Endothelial cell of umbilical vein (primary cell): ENCODE results near the gene NAGLU.

Experiments
- CTCF ChIP-seq, 2 donors: IDR thresholded peaks; 1 replicate in 1 of 2; 2 replicates in 1 of 2; pipeline ENCODE4 v1.5.1; 2011; ENCODE audit warnings: low read length in 2 of 2, mild to moderate bottlenecking in 2 of 2, moderate library complexity in 2 of 2, control low read depth in 1 of 2, inconsistent platforms in 1 of 2, low read depth in 1 of 2; ENCODE audit not compliant: insufficient read depth in 1 of 2; ENCODE audit errors: extremely low read depth in 1 of 2
- EZH2 ChIP-seq: IDR thresholded peaks from 2 replicates; pipeline ENCODE4 v1.6.1; 2012; ENCODE audit warnings: borderline replicate concordance, low read depth, mild to moderate bottlenecking, moderate library complexity, low read length, inconsistent platforms; ENCODE audit not compliant: severe bottlenecking

DNA sequence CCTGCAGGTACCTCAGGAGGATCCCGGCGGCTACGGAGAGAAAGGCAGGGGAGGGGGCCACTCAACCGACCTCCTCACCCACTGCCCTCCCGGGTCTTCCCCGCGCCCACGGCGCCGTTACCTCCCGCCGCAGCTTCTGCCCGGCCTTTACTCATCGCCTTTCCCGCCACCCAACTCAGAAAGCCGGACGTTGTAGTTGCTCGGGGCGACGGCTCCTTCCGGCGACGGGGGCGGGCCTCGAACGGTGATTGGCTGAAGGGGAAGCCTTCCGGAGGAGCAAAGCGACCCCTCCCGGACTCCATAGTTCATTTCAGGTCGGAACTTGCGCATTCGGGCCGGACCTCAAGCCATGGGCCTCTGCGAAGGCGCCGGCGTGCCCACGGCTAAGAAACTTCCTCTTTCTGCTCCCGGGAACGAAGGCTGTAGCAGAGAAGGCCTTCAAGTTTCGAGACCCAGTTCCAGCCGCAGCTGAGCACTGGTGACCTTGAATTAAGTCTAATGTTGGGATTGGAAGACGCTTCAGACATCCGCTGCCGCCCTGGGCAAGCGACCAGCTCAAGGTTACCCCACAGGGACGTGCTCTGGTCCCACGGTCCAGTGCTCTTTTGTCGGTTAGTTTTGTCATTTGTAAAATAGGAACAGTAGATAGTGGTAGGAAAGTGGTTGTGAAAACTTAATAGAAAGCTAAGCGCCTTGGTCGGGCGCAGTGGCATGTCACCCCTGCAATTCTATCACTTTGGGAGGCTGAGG, 41.7 kb downstream of the NAGLU start, which contains the start of gene PSMC3IP:
- TF ChIP-seq EZH2 (no peak), CTCF (IDR thresholded peaks at IDR 0.05; ENCODE audit: extremely low read depth in 1 of 2, insufficient read depth in 1 of 2, low read depth in 1 of 2, low read length in 2 of 2) (peak; percentile 55 to 64)
